Heart left ventricle (tissue), 11 donors: ENCODE measurements around the gene NNAT. TPM values are rescaled to one million over a fixed set of nuclear protein-coding genes. Genes with fewer than 3 reads are reported as not detected.

Source experiments
- polyA plus RNA-seq, 2 donors: library from polyadenylated mRNA; stranded (reverse); fragments of 200-250 nt; gene quantifications; one replicate each; pipeline ENCODE4 v1.2.3, GENCODE V29; 2013
- total RNA-seq, 9 donors: library from RNA; depleted of rRNA in 2 of 9; stranded (reverse); fragments of >200 nt in 2 of 9; fragmentation: NEBNext Ultra II Directional in 3 of 9; extraction: Animal tissue kit (Norgen Biotek cat#: 25700) in 3 of 9; gene quantifications; one replicate each; pipeline versions ENCODE4 v1.1.0 to v1.2.4, GENCODE V29; 2016 to 2023
- donor health status: ischemic (EF 13 %, LVEDD 7.1; RV severe dilation, severe dysfunction).
- donor health status: healthy with polysubstance abuse.
- donor health status: DM: no; HTN: yes; CAD: no.
- donor health status: DM: no; HTN: no; CAD: no.
- donor health status: ischemic (EF 25% LVEDD 5.7; RV mildly dilated, moderate dysfunction).
- donor health status: healthy.
- donor health status: DM: yes; HTN: yes; CAD: no.
- donor health status: PGD.
- donor health status: nonischemic (EF 23%, LVEDD 6.1; RV moderate dilation, normal function).

Gene NNAT
- total and polyA plus RNA-seq, 11 donors: 0.23 to 4.6 (median 0.57) TPM; not detected in 5

Other genes starting within 250 kb of the NNAT start
- 10 to 100 TPM; 14.0 to 25.6 (median 20.4) TPM for gene MANBAL, start 231.6 kb upstream of the NNAT start, total RNA-seq
- gene MANBAL, start 231.6 kb upstream of the NNAT start, polyA plus RNA-seq: 10 to 100 TPM; 19.2 to 54.9 TPM
- 10 to 100 TPM in 1 of 9 donors, 1 to 10 TPM in 8; 3.0 to 19.9 (median 5.2) TPM for gene SRC, start 175.1 kb upstream of the NNAT start, total RNA-seq
- 1 to 10 TPM; 2.5 to 3.0 TPM for gene SRC, start 175.1 kb upstream of the NNAT start, polyA plus RNA-seq
- gene BLCAP, start 6.6 kb downstream of the NNAT start, total RNA-seq: 10 to 100 TPM; 67.1 to 95.8 (median 81.7) TPM
- 10 to 100 TPM; 66.7 to 99.5 TPM for gene BLCAP, start 6.6 kb downstream of the NNAT start, polyA plus RNA-seq
- gene CTNNBL1, start 172.8 kb downstream of the NNAT start, total RNA-seq: 10 to 100 TPM; 22.6 to 68.9 (median 50.5) TPM
- gene CTNNBL1, start 172.8 kb downstream of the NNAT start, polyA plus RNA-seq: 10 to 100 TPM; 40.7 to 56.2 TPM